Stimulated activated CD4-positive, alpha-beta T cell treated with anti-CD3 and anti-CD28 coated beads, Interleukin-12 subunit alpha, Interleukin-12 subunit beta, amount 100 ng/mL, for 48 hours (primary cell): Measurements from ENCODE around the gene NAV2.

Experiments
- DNase-seq, 3 donors: peaks; one replicate each; pipeline ENCODE4 v3.0.0-alpha.2; 2020; ENCODE audit warnings: low read depth in 2 of 3, low spot score in 1 of 3

Gene NAV2

GRCh38 chr11:19715373-19715772 is 2.7 kb downstream of the NAV2 start:
- no peak for DNase-seq

GRCh38 chr11:19718051-19718450 is 5.4 kb downstream of the NAV2 start:
- no peak for DNase-seq

- DNase-seq: no peak
These were observed 6.3 kb downstream of the NAV2 start for GRCh38 chr11:19718951-19719350.

GRCh38 chr11:19719960-19720359 is 7.3 kb downstream of the NAV2 start:
- DNase-seq: no peak

- DNase-seq: no peak
These were observed 8.5 kb downstream of the NAV2 start for GRCh38 chr11:19721176-19721575.

- no peak for DNase-seq
These were observed 10.1 kb downstream of the NAV2 start for GRCh38 chr11:19722702-19723101.

- peak in 1 of 3 donors; percentile 20 for DNase-seq
These were observed 11.1 kb downstream of the NAV2 start for GRCh38 chr11:19723572-19724342.

- DNase-seq: no peak
These were observed 12.1 kb downstream of the NAV2 start for GRCh38 chr11:19724765-19725164.

- no peak for DNase-seq
These were observed 12.9 kb downstream of the NAV2 start for GRCh38 chr11:19725379-19726079.

- no peak for DNase-seq
These were observed 14.6 kb downstream of the NAV2 start for GRCh38 chr11:19727246-19727645.

GRCh38 chr11:19728436-19728835 is 15.8 kb downstream of the NAV2 start:
- DNase-seq: no peak

- DNase-seq: no peak
These were observed 16.5 kb downstream of the NAV2 start for GRCh38 chr11:19729141-19729540.

- no peak for DNase-seq
These were observed 17.7 kb downstream of the NAV2 start for GRCh38 chr11:19730373-19730772.

- no peak for DNase-seq
These were observed 21.5 kb downstream of the NAV2 start for GRCh38 chr11:19734171-19734570.

- no peak for DNase-seq
These were observed 22.7 kb downstream of the NAV2 start for GRCh38 chr11:19735157-19735908.

- no peak for DNase-seq
These were observed 23.4 kb downstream of the NAV2 start for GRCh38 chr11:19735909-19736498.

GRCh38 chr11:19736831-19737230 is 24.2 kb downstream of the NAV2 start:
- no peak for DNase-seq

- DNase-seq: no peak
These were observed 24.9 kb downstream of the NAV2 start for GRCh38 chr11:19737575-19737974.

GRCh38 chr11:19738124-19738523 is 25.5 kb downstream of the NAV2 start:
- no peak for DNase-seq

- no peak for DNase-seq
These were observed 27.2 kb downstream of the NAV2 start for GRCh38 chr11:19739872-19740271.

- DNase-seq: no peak
These were observed 27.9 kb downstream of the NAV2 start for GRCh38 chr11:19740586-19740985.
